GM18505 (cell line): ENCODE measurements around the gene IQGAP2.
"Not testable (repeated sequence)": the region's sequence is repeated elsewhere in the genome, so short reads cannot be mapped to it uniquely, and the experiment has no call there.

Source experiments
- ATAC-seq: cut with Tn5 transposase; IDR thresholded peaks from one replicate; pipeline ENCODE4 v1.9.1; 2021; ENCODE audit not compliant: unreplicated experiment
- POLR2A ChIP-seq: IDR thresholded peaks from 4 replicates; pipeline ENCODE4 v1.6.1; 2011; ENCODE audit warnings: borderline replicate concordance; ENCODE audit not compliant: insufficient read depth, insufficient read length; ENCODE audit errors: extremely low read depth

IQGAP2 gene

GRCh38 chr5:76679231-76679630 is 276.1 kb downstream of the IQGAP2 start:
- TF ChIP-seq POLR2A, result no peak
- no peak for ATAC-seq

GRCh38 chr5:76680826-76681225 is 277.7 kb downstream of the IQGAP2 start:
- not testable (repeated sequence) for ATAC-seq

- ATAC-seq, result no peak
- TF ChIP-seq POLR2A, result no peak
Measured at GRCh38 chr5:76681287-76681686, 278.2 kb downstream of the IQGAP2 start.

GRCh38 chr5:76682387-76682786 is 279.3 kb downstream of the IQGAP2 start:
- no peak for TF ChIP-seq POLR2A
- no peak for ATAC-seq

- ATAC-seq, result no peak
- no peak for TF ChIP-seq POLR2A
Measured at GRCh38 chr5:76683816-76684731, 281.0 kb downstream of the IQGAP2 start.

- ATAC-seq, result no peak
- no peak for TF ChIP-seq POLR2A
Measured at GRCh38 chr5:76684756-76685519, 281.9 kb downstream of the IQGAP2 start.

GRCh38 chr5:76685704-76686103 is 282.6 kb downstream of the IQGAP2 start:
- TF ChIP-seq POLR2A, result no peak
- ATAC-seq, result no peak

- TF ChIP-seq POLR2A, result no peak
- no peak for ATAC-seq
Measured at GRCh38 chr5:76688212-76688611, 285.1 kb downstream of the IQGAP2 start.

GRCh38 chr5:76688836-76689235 is 285.8 kb downstream of the IQGAP2 start:
- no peak for ATAC-seq
- no peak for TF ChIP-seq POLR2A

GRCh38 chr5:76689321-76690036 is 286.4 kb downstream of the IQGAP2 start:
- no peak for ATAC-seq
- TF ChIP-seq POLR2A, result no peak

GRCh38 chr5:76690037-76690679 is 287.1 kb downstream of the IQGAP2 start:
- no peak for TF ChIP-seq POLR2A
- no peak for ATAC-seq

- ATAC-seq, result no peak
Measured at GRCh38 chr5:76690704-76691466, 287.8 kb downstream of the IQGAP2 start.

GRCh38 chr5:76691467-76692273 is 288.6 kb downstream of the IQGAP2 start:
- ATAC-seq, result no peak
- no peak for TF ChIP-seq POLR2A

More at GRCh38 chr5:76690704-76691466, 287.8 kb downstream of the IQGAP2 start:
- no peak for TF ChIP-seq POLR2A
